Left lung (tissue), 10 donors: ENCODE data around the gene ZFP36L2. TPM values are rescaled to one million over a fixed set of nuclear protein-coding genes. Genes with fewer than 3 reads are reported as not detected.

Experiments used
- ATAC-seq: fragments of 200-7000 bp; cut with Tn5 transposase; one replicate; pipeline ENCODE4 v1.9.1; 2020; ENCODE audit warnings: moderate library complexity
- DNase-seq, 4 donors: peaks; one replicate each; pipeline ENCODE4 v3.0.0-alpha.2; 2013 to 2020
- H3K27ac ChIP-seq, 2 donors: fragments of 200-600 bp; sonication (generic) in 1 of 2; one replicate each; pipeline versions ENCODE4 v1.5.0 to v1.8.0; 2020 to 2021
- H3K27me3 ChIP-seq, 2 donors: fragments of 200-600 bp; sonication (generic) in 1 of 2; one replicate each; pipeline versions ENCODE4 v1.5.0 to v1.8.0; 2020 to 2021
- H3K36me3 ChIP-seq, 2 donors: fragments of 200-600 bp; sonication (generic) in 1 of 2; one replicate each; pipeline versions ENCODE4 v1.5.0 to v1.8.0; 2020 to 2021
- H3K4me1 ChIP-seq, 2 donors: fragments of 200-600 bp; one replicate each; pipeline ENCODE4 v1.8.0; 2021
- H3K4me3 ChIP-seq, 2 donors: fragments of 200-600 bp; sonication (generic) in 1 of 2; one replicate each; pipeline versions ENCODE4 v1.5.0 to v1.8.0; 2020 to 2021; ENCODE audit warnings: mild to moderate bottlenecking in 1 of 2
- H3K9me3 ChIP-seq, 2 donors: fragments of 200-600 bp; sonication (generic) in 1 of 2; one replicate each; pipeline versions ENCODE4 v1.5.0 to v1.8.0; 2020 to 2021
- intact Hi-C, 2 donors: fragments of 100-400 bp; cut with DNase I; formaldehyde crosslinking; loops; one replicate each; pipeline versions ENCODE4 v1.11.2 to v1.14.2; 2022
- polyA plus RNA-seq, 6 donors: library from polyadenylated mRNA; unstranded; fragments of 120-200 nt; gene quantifications; one replicate each; pipeline ENCODE4 v1.2.1, GENCODE V29; 2013; ENCODE audit not compliant: insufficient read length in 6 of 6
- total RNA-seq, 2 donors: library from RNA; stranded (reverse); fragmentation: NEBNext Ultra II Directional; extraction: Animal tissue kit (Norgen Biotek cat#: 25700); gene quantifications; one replicate each; pipeline ENCODE4 v1.2.1, GENCODE V29; 2021
- TF ChIP-seq, protein P1 (sequence below), 2 donors: fragments of 200-600 bp; sonication (generic) in 1 of 2; IDR thresholded peaks; one replicate each; pipeline versions ENCODE4 v1.5.0 to v1.8.0; 2021; ENCODE audit warnings: antibody characterized with exemption in 2 of 2
- donor health status: DM: no; HTN: yes; CAD: no.
- donor health status: DM: no; HTN: no; CAD: no.

Gene ZFP36L2
- total and polyA plus RNA-seq, 8 donors = 72.2 to 131 (median 109) TPM

DNA sequence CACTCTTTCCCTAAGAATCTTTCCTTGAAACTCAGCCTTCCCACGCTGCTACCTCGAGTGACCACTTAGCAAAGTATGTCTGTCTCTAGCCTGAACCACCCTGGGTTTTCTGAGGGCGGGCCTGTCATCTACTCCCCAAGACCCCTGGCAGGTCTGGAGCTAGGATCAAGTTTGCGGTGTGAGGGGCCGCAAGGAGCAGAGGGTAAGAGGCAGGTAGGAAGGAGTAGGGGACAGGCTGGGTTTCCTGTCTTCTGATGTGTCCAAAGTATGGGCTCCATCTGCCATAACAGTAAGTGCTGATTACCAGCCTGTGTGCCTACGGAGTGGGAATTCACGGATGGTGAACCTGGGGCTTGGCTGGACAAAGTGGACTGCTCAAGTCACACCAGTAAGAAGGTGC is 25.4 kb downstream of the ZFP36L2 start:
- Histone ChIP-seq H3K27me3 (no peaks in the 10 kb centered on the region), H3K4me1 (peaks cover 0 to 22% of the 10 kb centered on the region in 2 donors), H3K27ac (no peak overlapping the region), H3K9me3 (no peaks in the 10 kb centered on the region), H3K36me3 (no peaks in the 10 kb centered on the region), H3K4me3 (no peak overlapping the region)
- TF ChIP-seq, protein P1, sequence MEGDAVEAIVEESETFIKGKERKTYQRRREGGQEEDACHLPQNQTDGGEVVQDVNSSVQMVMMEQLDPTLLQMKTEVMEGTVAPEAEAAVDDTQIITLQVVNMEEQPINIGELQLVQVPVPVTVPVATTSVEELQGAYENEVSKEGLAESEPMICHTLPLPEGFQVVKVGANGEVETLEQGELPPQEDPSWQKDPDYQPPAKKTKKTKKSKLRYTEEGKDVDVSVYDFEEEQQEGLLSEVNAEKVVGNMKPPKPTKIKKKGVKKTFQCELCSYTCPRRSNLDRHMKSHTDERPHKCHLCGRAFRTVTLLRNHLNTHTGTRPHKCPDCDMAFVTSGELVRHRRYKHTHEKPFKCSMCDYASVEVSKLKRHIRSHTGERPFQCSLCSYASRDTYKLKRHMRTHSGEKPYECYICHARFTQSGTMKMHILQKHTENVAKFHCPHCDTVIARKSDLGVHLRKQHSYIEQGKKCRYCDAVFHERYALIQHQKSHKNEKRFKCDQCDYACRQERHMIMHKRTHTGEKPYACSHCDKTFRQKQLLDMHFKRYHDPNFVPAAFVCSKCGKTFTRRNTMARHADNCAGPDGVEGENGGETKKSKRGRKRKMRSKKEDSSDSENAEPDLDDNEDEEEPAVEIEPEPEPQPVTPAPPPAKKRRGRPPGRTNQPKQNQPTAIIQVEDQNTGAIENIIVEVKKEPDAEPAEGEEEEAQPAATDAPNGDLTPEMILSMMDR (IDR thresholded peaks at IDR 0.05) = no peak
- DNase-seq (peak in 1 of 4 donors; percentile 27), ATAC-seq (no peak)
- intact Hi-C loops = no loop called here

DNA sequence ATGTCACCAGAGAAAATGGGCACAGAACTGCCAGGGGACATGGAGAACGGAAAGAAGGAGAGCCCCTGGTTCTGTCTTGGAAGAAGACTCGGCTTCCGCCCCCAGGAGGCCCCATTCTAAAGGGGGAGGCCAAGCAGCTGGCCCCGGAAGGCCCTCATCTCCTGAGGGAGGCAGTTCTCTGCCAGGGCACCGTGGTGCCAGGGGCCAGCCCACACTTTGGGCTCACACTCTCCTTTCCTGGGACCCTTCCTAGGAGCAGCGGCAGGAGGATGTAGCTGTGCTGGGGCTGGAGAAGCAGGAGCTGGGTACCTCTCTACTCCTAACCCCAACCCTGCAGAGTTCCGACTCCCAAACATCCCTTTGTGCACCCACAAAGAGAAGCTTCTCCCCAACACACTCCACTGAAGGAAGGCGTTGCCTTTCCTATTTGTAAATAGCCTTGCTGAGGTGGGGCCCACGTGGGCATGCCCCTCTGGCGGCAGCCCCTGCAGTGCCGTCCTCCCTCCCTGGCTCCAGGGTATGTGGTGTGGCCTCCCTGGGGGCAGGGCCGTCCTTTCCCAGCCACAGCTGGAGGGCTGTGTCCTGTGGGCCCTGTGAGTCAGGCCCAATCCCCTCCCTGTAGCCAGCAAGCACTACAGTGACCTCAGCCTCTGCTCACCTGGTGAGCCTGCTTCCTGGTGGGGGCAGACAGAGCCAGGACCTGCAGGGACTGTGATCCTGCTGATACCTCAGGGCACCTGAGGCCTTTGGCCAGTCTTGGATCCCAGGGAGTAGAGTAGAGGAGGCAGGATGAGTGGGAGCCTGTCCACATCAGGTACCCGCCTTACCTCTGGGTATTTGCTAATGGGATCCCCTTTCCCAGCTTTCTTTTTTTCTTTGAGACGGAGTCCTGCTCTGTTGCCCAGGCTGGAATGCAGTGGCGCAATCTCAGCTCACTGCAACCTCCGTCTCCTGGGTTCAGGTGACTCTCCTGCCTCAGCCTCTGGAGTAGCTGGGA is 26.6 kb downstream of the ZFP36L2 start:
- Histone ChIP-seq H3K36me3 (no peaks in the 10 kb centered on the region), H3K4me3 (no peak overlapping the region), H3K27me3 (no peaks in the 10 kb centered on the region), H3K27ac (no peak overlapping the region), H3K4me1 (peaks cover 0 to 25% of the 10 kb centered on the region in 2 donors), H3K9me3 (no peaks in the 10 kb centered on the region)
- TF ChIP-seq, protein P1 (IDR thresholded peaks at IDR 0.05) = no peak
- DNase-seq (peak in 1 of 4 donors; percentile 75), ATAC-seq (peak; percentile 90)
- intact Hi-C loops = no loop called here

DNA sequence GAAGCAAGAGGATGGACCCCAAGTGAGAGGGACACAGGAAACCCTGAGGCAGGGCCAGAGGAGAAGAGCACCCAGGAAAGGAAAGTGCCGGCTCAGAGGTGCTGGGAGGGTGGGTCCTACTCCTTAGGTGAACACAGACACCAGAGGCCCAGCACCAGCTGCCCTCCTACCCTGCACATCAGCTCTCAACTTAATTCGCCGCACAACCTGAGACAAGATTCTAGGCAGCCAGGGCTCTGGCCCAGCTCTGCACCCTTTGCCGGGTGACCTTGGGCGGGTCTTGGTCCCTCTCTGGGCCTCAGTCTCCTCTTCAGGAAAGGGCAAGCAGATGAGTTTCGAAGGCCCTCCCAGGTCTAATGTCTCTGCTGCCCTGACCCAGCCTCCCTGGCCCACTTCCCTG is 28.1 kb downstream of the ZFP36L2 start:
- intact Hi-C loops = no loop called here

DNA sequence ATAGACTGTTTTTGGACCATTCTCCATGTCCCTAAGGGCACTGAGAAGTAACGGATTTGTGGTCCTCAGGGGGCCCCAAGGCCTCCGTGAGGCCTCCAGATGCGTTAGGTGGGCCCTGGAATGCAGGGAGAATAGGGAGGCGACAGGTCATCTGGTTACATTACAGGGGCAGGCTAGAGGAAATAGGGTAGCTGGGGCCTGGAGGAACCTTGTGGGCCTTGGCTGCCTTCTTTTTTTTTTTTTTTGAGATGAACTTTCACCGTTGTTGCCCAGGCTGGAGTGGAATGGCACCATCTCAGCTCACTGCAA is 28.9 kb downstream of the ZFP36L2 start:
- DNase-seq (peak in 1 of 4 donors; percentile 8), ATAC-seq (no peak)
- TF ChIP-seq, protein P1 (IDR thresholded peaks at IDR 0.05) = no peak
- intact Hi-C loops = no loop called here
- Histone ChIP-seq H3K9me3 (no peaks in the 10 kb centered on the region), H3K4me1 (peaks cover 3 to 44% of the 10 kb centered on the region in 2 donors), H3K27ac (no peak overlapping the region), H3K27me3 (no peaks in the 10 kb centered on the region), H3K4me3 (no peak overlapping the region), H3K36me3 (no peaks in the 10 kb centered on the region)

More for the DNA sequence above, 28.1 kb downstream of the ZFP36L2 start:
- peak in 1 of 4 donors; percentile 39 for DNase-seq
- ATAC-seq = no peak
- H3K27me3 ChIP-seq = no peaks in the 10 kb centered on the region
- TF ChIP-seq, protein P1 (IDR thresholded peaks at IDR 0.05) = no peak
- peaks cover 3 to 41% of the 10 kb centered on the region in 2 donors for H3K4me1 ChIP-seq
- H3K9me3 ChIP-seq = no peaks in the 10 kb centered on the region
- H3K36me3 ChIP-seq = no peaks in the 10 kb centered on the region
- no peak overlapping the region for H3K4me3 ChIP-seq
- no peak overlapping the region for H3K27ac ChIP-seq

DNA sequence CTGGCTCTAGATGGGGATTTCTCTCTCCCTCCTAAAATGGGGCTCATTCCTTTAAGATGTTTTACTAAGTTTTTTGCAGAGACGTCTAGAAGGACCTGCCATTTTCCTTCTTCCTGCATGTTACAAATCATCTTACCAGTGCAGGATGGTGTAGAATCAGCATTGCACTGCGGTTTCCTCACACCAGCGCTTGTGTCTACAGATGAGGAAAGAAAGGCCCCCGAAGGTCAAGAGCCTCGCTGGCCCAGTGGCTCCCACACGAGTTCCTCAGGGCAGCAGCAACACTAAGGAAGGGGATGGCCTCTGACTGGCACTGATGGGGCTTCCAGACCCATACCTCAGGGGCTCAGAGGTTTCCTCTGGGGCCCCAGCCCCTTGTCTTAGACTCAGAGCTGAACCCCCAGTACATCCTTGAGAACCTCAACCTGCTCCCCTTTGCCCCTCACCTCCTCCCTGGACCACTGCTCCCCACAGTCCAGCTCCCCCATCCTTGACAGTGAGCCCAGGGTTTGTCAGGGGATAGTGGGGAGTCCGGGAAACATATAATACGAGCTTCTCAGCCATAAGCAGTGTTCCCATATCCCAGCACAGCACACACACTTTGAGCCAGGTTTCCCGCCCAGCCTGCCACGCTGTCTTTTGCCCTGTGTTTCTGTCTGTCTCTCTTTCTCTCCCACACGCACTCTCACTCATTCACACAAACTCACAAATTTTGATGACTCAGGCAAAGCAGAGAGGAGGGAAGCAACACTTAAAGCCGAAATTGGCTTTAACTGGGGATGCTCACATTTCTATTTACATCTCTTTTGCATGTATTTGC is 29.4 kb downstream of the ZFP36L2 start:
- Histone ChIP-seq H3K27me3 (no peaks in the 10 kb centered on the region), H3K4me1 (peaks cover 3 to 44% of the 10 kb centered on the region in 2 donors), H3K9me3 (no peaks in the 10 kb centered on the region), H3K4me3 (no peak overlapping the region), H3K27ac (no peak overlapping the region), H3K36me3 (no peaks in the 10 kb centered on the region)
- TF ChIP-seq, protein P1 (IDR thresholded peaks at IDR 0.05) = no peak
- ATAC-seq (no peak), DNase-seq (no peak)
- intact Hi-C loops = no loop called here
